Thyroid gland (tissue), 4 donors: ENCODE results near the gene AMZ1. TPM values are rescaled to one million over a fixed set of nuclear protein-coding genes. Genes with fewer than 3 reads are reported as not detected.
A peak's percentile ranks its signal among the peaks of the same experiment; 100 is the strongest.

Experiments used
- DNase-seq, 2 donors: peaks; one replicate each; pipeline ENCODE4 v3.0.0-alpha.2; 2019
- H3K27ac ChIP-seq, 3 donors: fragments of 200-600 bp; sonication (generic); 1 replicate in 2 of 3; 2 replicates in 1 of 3; pipeline ENCODE4 v1.5.1; 2016 to 2019; ENCODE audit warnings: mild to moderate bottlenecking in 1 of 3, moderate library complexity in 1 of 3
- H3K27me3 ChIP-seq: fragments of 200-600 bp; sonication (generic); one replicate; pipeline ENCODE4 v1.5.1; 2019
- H3K36me3 ChIP-seq, 2 donors: fragments of 200-600 bp; sonication (generic); one replicate each; pipeline ENCODE4 v1.5.1; 2016 to 2019
- H3K4me1 ChIP-seq, 2 donors: fragments of 200-600 bp; sonication (generic); one replicate each; pipeline ENCODE4 v1.5.1; 2017 to 2019
- H3K4me3 ChIP-seq, 3 donors: fragments of 200-600 bp; sonication (generic); replicated peaks in 1 of 3; 1 replicate in 2 of 3; 2 replicates in 1 of 3; pipeline ENCODE4 v1.5.1; 2016; ENCODE audit warnings: mild to moderate bottlenecking in 1 of 3
- H3K9me3 ChIP-seq: fragments of 200-600 bp; sonication (generic); one replicate; pipeline ENCODE4 v1.5.1; 2017
- CTCF ChIP-seq, 6 experiments: fragments of 200-600 bp in 3 of 6; fragments of 450-650 bp in 3 of 6; sonication (generic) in 3 of 6; IDR thresholded peaks; one replicate each; pipeline ENCODE4 v1.5.1; 2016 to 2019; ENCODE audit warnings: antibody characterized with exemption in 6 of 6, mild to moderate bottlenecking in 2 of 6, inconsistent platforms in 1 of 6, moderate library complexity in 1 of 6
- POLR2A ChIP-seq, 2 donors: fragments of 450-650 bp; IDR thresholded peaks; one replicate each; pipeline ENCODE4 v1.6.1; 2017; ENCODE audit warnings: antibody characterized with exemption in 2 of 2, mild to moderate bottlenecking in 2 of 2, moderate library complexity in 1 of 2
- WGBS, 2 donors: methylation state at CpG; one replicate each; pipeline ENCODE4 v1.1.5; 2017; 5-methylcytosine and 5-hydroxymethylcytosine counted together
- intact Hi-C: fragments of 100-400 bp; cut with DNase I; formaldehyde crosslinking; loops from one replicate; pipeline ENCODE4 v1.15.1; 2023
- total RNA-seq, 4 donors: library from RNA; depleted of rRNA; stranded (reverse); fragments of >200 nt; gene quantifications; one replicate each; pipeline ENCODE4 v1.2.3, GENCODE V29; 2016

AMZ1 gene
- total RNA-seq, 4 donors from 2014 or later = 0.29 to 1.2 TPM; not detected in 2

GRCh38 chr7:2757361-2757903 is 69.4 kb downstream of the AMZ1 start:
- no peaks in the 10 kb centered on the region for H3K36me3 ChIP-seq

GRCh38 chr7:2757904-2758672 is 70.1 kb downstream of the AMZ1 start:
- intact Hi-C loops = no loop called here
- Histone ChIP-seq H3K36me3 (no peaks in the 10 kb centered on the region), H3K27ac (peak overlapping the region; percentile 35 to 60 (median 55)), H3K27me3 (no peaks in the 10 kb centered on the region), H3K4me1 (peaks cover 0 to 25% of the 10 kb centered on the region in 2 donors), H3K4me3 (no peak overlapping the region), H3K9me3 (no peaks in the 10 kb centered on the region)
- DNase-seq = no peak
- WGBS, 2 donors = 63 to 77% methylated on average over 12 of the region's 12 CpGs
- no peak for TF ChIP-seq CTCF (IDR thresholded peaks at IDR 0.05)
- TF ChIP-seq POLR2A (IDR thresholded peaks at IDR 0.05) = no peak

More at GRCh38 chr7:2757361-2757903, 69.4 kb downstream of the AMZ1 start:
- 76 to 78% methylated on average over 11 of the region's 11 CpGs for WGBS, 2 donors
- TF ChIP-seq POLR2A (IDR thresholded peaks at IDR 0.05) = no peak
- no peak for TF ChIP-seq CTCF (IDR thresholded peaks at IDR 0.05)
- Histone ChIP-seq H3K4me1 (peaks cover 0 to 22% of the 10 kb centered on the region in 2 donors), H3K27ac (peak overlapping the region; percentile 24 to 60 (median 55)), H3K9me3 (no peaks in the 10 kb centered on the region), H3K4me3 (no peak overlapping the region), H3K27me3 (no peaks in the 10 kb centered on the region)
- intact Hi-C loops = no loop called here
- no peak for DNase-seq

GRCh38 chr7:2758673-2759616 is 70.9 kb downstream of the AMZ1 start:
- H3K36me3 ChIP-seq = no peaks in the 10 kb centered on the region
- H3K9me3 ChIP-seq = no peaks in the 10 kb centered on the region
- H3K4me1 ChIP-seq = peaks cover 0 to 33% of the 10 kb centered on the region in 2 donors
- H3K27me3 ChIP-seq = no peaks in the 10 kb centered on the region
- DNase-seq = no peak
- TF ChIP-seq POLR2A (IDR thresholded peaks at IDR 0.05) (no peak), CTCF (IDR thresholded peaks at IDR 0.05) (no peak)
- peak overlapping the region; percentile 35 to 60 (median 55) for H3K27ac ChIP-seq
- intact Hi-C loops = no loop called here
- WGBS, 2 donors = 96% methylated on average over 18 of the region's 18 CpGs
- no peak overlapping the region for H3K4me3 ChIP-seq

- Histone ChIP-seq H3K36me3 (no peaks in the 10 kb centered on the region), H3K4me1 (peaks cover 0 to 39% of the 10 kb centered on the region in 2 donors), H3K9me3 (no peaks in the 10 kb centered on the region), H3K27me3 (no peaks in the 10 kb centered on the region), H3K27ac (no peak overlapping the region), H3K4me3 (no peak overlapping the region)
- intact Hi-C loops = no loop called here
- WGBS, 2 donors = 80 to 81% methylated on average over 8 of the region's 8 CpGs
- TF ChIP-seq CTCF (IDR thresholded peaks at IDR 0.05) (no peak), POLR2A (IDR thresholded peaks at IDR 0.05) (no peak)
- no peak for DNase-seq
Measured at GRCh38 chr7:2759736-2760097, 71.7 kb downstream of the AMZ1 start.
